Upper lobe of right lung (tissue), 1 donor: Measurements from ENCODE around the gene CBFB. TPM values are rescaled to one million over a fixed set of nuclear protein-coding genes. Genes with fewer than 3 reads are reported as not detected.

Experiments
- ATAC-seq: fragments of 200-7000 bp; cut with Tn5 transposase; one replicate; pipeline ENCODE4 v1.9.1; 2020; ENCODE audit warnings: mild to moderate bottlenecking, moderate library complexity
- DNase-seq: peaks from one replicate; pipeline ENCODE4 v3.0.0-alpha.2; 2020
- H3K27ac ChIP-seq: fragments of 200-600 bp; one replicate; pipeline ENCODE4 v1.8.0; 2022
- H3K27me3 ChIP-seq: fragments of 200-600 bp; one replicate; pipeline ENCODE4 v1.8.0; 2022; ENCODE audit warnings: mild to moderate bottlenecking
- H3K36me3 ChIP-seq: fragments of 200-600 bp; one replicate; pipeline ENCODE4 v1.8.0; 2022
- H3K4me1 ChIP-seq: fragments of 200-600 bp; one replicate; pipeline ENCODE4 v1.8.0; 2022
- H3K4me3 ChIP-seq: fragments of 200-600 bp; one replicate; pipeline ENCODE4 v1.8.0; 2022; ENCODE audit warnings: mild to moderate bottlenecking
- H3K9me3 ChIP-seq: fragments of 200-600 bp; one replicate; pipeline ENCODE4 v1.8.0; 2022
- CTCF ChIP-seq: fragments of 200-600 bp; IDR thresholded peaks from one replicate; pipeline ENCODE4 v1.8.0; 2022; ENCODE audit warnings: antibody characterized with exemption
- intact Hi-C: fragments of 100-400 bp; cut with DNase I; formaldehyde crosslinking; loops from one replicate; pipeline ENCODE4 v1.11.0; 2022
- long read RNA-seq: library from polyadenylated mRNA; unstranded; transcript quantifications from one replicate; pipeline ENCODE4 v2.0.0, GENCODE V29; 2021
- total RNA-seq: library from RNA; stranded (reverse); fragmentation: NEBNext Ultra II Directional; extraction: Animal tissue kit (Norgen Biotek cat#: 25700); gene quantifications from one replicate; pipeline ENCODE4 v1.2.1, GENCODE V29; 2021
- donor health status: DM: no; HTN: yes; CAD: no; lungs with severe emphysema.

The CBFB gene
- total RNA-seq: 63.0 TPM
- long read RNA-seq, transcript CBFB-201 (6 exons, 3,136 nt): major isoform, 58 of 142 reads
- long read RNA-seq, transcript CBFB-202 (6 exons, 2,971 nt): minor isoform, 47 of 142 reads
- long read RNA-seq, partial matches to known transcripts: 4 of 142 reads
- long read RNA-seq, other reads (novel, unspliced or antisense): 32 of 142 reads

- Histone ChIP-seq H3K4me3 (peak within 1 kb of the TSS; percentile 91), H3K36me3 (no peaks in the 10 kb centered on the region), H3K27me3 (no peaks in the 10 kb centered on the region), H3K4me1 (peaks cover 14% of the 10 kb centered on the region), H3K27ac (peak within 1 kb of the TSS; percentile 98), H3K9me3 (no peaks in the 10 kb centered on the region)
- intact Hi-C loops: no loop called here
- ATAC-seq (peak; percentile 96), DNase-seq (peak; percentile 96)
- peak; percentile 17 for TF ChIP-seq CTCF
These were observed at the start of gene CBFB for GRCh38 chr16:67028696-67029253. CBFB (plus strand) TSS chr16:67029149; CDS start chr16:67029408, 259 bp downstream.

DNA sequence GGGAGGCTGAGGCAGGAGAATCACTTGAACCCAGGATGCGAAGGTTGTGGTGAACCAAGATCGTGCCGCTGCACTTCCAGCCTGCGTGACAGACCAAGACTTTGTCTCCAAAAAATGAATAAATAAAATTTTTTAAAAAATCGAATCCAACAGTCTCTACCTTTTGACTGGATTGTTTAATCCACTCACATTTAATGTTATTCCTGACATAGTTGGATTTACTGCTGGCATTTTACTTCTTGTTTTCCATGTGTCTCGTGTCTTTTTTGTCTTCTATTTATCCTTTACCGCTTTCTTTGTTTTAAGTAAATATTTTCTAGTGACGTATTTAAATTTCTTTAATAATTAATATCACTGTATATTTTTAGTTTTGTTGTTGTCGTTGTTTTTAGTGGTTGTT, 45.9 kb upstream of the CBFB start:
- Histone ChIP-seq H3K36me3 (no peaks in the 10 kb centered on the region), H3K9me3 (no peaks in the 10 kb centered on the region), H3K27ac (no peak overlapping the region), H3K27me3 (no peaks in the 10 kb centered on the region), H3K4me3 (no peak overlapping the region), H3K4me1 (peaks cover 12% of the 10 kb centered on the region)
- intact Hi-C loops: no loop called here
- TF ChIP-seq CTCF: no peak
- DNase-seq: no peak
- ATAC-seq: no peak

GRCh38 chr16:66984892-66985311, 44.0 kb upstream of the CBFB start:
- intact Hi-C loops: no loop called here
- peak; percentile 45 for ATAC-seq

DNA sequence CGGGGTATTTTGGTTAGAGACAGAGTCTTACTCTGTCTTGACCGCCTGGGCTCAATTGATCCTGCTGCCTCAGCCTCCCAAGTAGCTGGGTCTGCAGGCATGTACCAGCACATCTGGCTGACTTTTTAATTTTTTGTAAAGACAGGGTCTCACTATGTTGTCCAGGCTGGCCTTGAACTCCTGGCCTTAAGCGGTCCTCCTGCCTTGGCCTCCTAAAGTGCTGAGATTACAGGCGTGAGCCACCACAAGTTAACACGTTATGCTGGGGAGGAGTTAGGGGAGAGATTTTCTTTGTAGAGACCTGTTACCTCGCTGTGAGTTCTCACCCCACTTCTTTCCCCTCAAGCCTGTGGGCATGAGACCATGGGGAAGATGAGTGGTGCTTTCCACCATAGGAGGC, 42.4 kb upstream of the CBFB start:
- no peak for ATAC-seq
- H3K27me3 ChIP-seq: no peaks in the 10 kb centered on the region
- no peaks in the 10 kb centered on the region for H3K4me1 ChIP-seq
- H3K4me3 ChIP-seq: no peak overlapping the region
- no peaks in the 10 kb centered on the region for H3K36me3 ChIP-seq
- no peak for TF ChIP-seq CTCF
- H3K27ac ChIP-seq: no peak overlapping the region
- DNase-seq: no peak
- no peaks in the 10 kb centered on the region for H3K9me3 ChIP-seq
- intact Hi-C loops: no loop called here

More at GRCh38 chr16:66984892-66985311, 44.0 kb upstream of the CBFB start:
- Histone ChIP-seq H3K9me3 (no peaks in the 10 kb centered on the region), H3K36me3 (no peaks in the 10 kb centered on the region), H3K27ac (no peak overlapping the region), H3K4me3 (no peak overlapping the region), H3K4me1 (no peaks in the 10 kb centered on the region), H3K27me3 (no peaks in the 10 kb centered on the region)
- TF ChIP-seq CTCF: no peak
- no peak for DNase-seq

DNA sequence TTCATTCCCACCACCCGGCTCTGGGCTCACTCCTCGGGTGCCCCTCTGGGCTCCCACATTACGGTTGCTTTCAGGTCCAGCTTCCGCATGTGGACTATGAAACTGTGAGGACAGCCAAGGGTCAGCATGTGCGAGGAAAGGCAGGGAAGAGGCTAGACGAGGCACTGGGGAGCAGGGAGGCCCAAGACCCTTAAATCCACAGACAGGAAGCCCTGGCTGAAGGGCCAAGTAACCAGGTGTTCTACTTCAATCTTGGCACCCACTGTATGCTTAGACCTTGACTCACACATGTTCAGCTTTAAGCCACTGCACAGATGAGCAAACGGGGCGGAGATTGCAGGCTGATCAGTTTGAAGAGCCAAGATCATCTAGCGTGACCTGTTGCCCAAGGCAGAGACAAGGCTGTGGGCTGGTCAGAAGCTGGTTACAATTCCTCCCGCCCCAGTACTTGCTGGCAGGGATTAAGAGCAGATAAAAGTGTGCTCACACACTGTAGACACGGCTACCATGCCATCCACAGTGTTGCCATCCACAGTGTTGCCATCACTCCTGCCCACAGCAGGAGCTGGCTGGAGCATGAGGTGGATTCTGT, 40.7 kb upstream of the CBFB start, which contains the start of gene CES4A:
Gene CES4A, plus strand, starts transcription at position 393 of the 592 bp plus-strand sequence. Its CDS starts 184 bp downstream, at position 577.
- intact Hi-C loops: no loop called here
- ATAC-seq (peak; percentile 20), DNase-seq (no peak)
- TF ChIP-seq CTCF: no peak
- H3K9me3 ChIP-seq: no peaks in the 10 kb centered on the region
- no peak within 1 kb of the TSS for H3K4me3 ChIP-seq
- no peaks in the 10 kb centered on the region for H3K27me3 ChIP-seq
- no peaks in the 10 kb centered on the region for H3K4me1 ChIP-seq
- H3K36me3 ChIP-seq: no peaks in the 10 kb centered on the region
- H3K27ac ChIP-seq: no peak within 1 kb of the TSS
